ENCODE measurements around the gene CRIP2. TPM values are rescaled to one million over a fixed set of nuclear protein-coding genes. Genes with fewer than 3 reads are reported as not detected.

The CRIP2 gene
- total and polyA plus RNA-seq, 2 of the 4 experiments (the other 2 are of a cell fraction): 18.1 to 123 TPM

- no peak overlapping the region for H3K23ac ChIP-seq (ENCODE audit: low read depth, low read length)
- H3K4me1 ChIP-seq (ENCODE audit: control insufficient read depth, insufficient read depth, low read length): no peaks in the 10 kb centered on the region
- in situ Hi-C loops (cut with MboI; ENCODE audit: low sequenced_read_pairs): no loop called here
- H2BK15ac ChIP-seq (ENCODE audit: low read depth, low read length): no peak overlapping the region
- BruUV-seq (replicated peaks): no TSS peak
- no peak overlapping the region for H3K27ac ChIP-seq (ENCODE audit: insufficient read depth, low read length)
- no peak overlapping the region for H4K8ac ChIP-seq (ENCODE audit: low read depth in 2 of 2, low read length in 2 of 2)
- no peaks in the 10 kb centered on the region for H3K9me3 ChIP-seq (ENCODE audit: control insufficient read depth, insufficient read depth, low read length)
- no peak overlapping the region for H4K5ac ChIP-seq (ENCODE audit: low read depth, low read length)
- intact Hi-C loops (cut with micrococcal nuclease): no loop called here
- no peak overlapping the region for H4K91ac ChIP-seq (ENCODE audit: insufficient read depth, low read depth, low read length)
- H2AK9ac ChIP-seq (replicated peaks; ENCODE audit: low read depth, low read length, poor library complexity): no peak overlapping the region
- no peak overlapping the region for H3K4me2 ChIP-seq (ENCODE audit: low read depth, low read length)
- no peaks in the 10 kb centered on the region for H3K9me1 ChIP-seq (ENCODE audit: insufficient read depth, low read length)
- DNase-seq: no peak
- no peak overlapping the region for H2AK5ac ChIP-seq (ENCODE audit: low read depth, low read length)
- peaks cover 58% of the 10 kb centered on the region for H3K36me3 ChIP-seq (ENCODE audit: control insufficient read depth, insufficient read depth, low read length)
- ChIA-PET CTCF (no interaction called here), POLR2A (ENCODE audit: unreplicated experiment) (no interaction called here)
- no peak overlapping the region for H3K14ac ChIP-seq (replicated peaks; ENCODE audit: low read depth, low read length)
- H4K20me1 ChIP-seq (ENCODE audit: insufficient read depth, low read length): peaks cover 1% of the 10 kb centered on the region; the same call in 1 of the 2 replicates
- H2BK20ac ChIP-seq (ENCODE audit: low read depth, low read length): no peak overlapping the region
- ATAC-seq (ENCODE audit: low read depth): no peak
- no peak overlapping the region for H3K18ac ChIP-seq (ENCODE audit: low read depth, low read length)
- no peak overlapping the region for H3K56ac ChIP-seq (ENCODE audit: extremely low read depth, insufficient read depth, low read length)
- WGBS, 2 experiments (ENCODE audit: extremely low coverage in 2 of 2, insufficient read length in 1 of 2): 92% methylated on average over 5 of the region's 14 CpGs; no CpG with 5 or more reads in 1 of the 2 experiments
- no peak overlapping the region for H2BK120ac ChIP-seq (ENCODE audit: low read depth, low read length)
- TF ChIP-seq MAZ (IDR thresholded peaks at IDR 0.05; ENCODE audit: borderline replicate concordance, low read depth, low read length) (no peak), RAD21 (IDR thresholded peaks at IDR 0.05; ENCODE audit: low read length) (no peak), RCOR1 (IDR thresholded peaks at IDR 0.05; ENCODE audit: insufficient replicate concordance, low read length) (no peak), MXI1 (IDR thresholded peaks at IDR 0.05; ENCODE audit: borderline replicate concordance, low read depth, low read length) (no peak), POLR2A (IDR thresholded peaks at IDR 0.05; ENCODE audit: low read depth, low read length) (no peak), CEBPB (IDR thresholded peaks at IDR 0.05; ENCODE audit: low read depth, low read length) (no peak)
- no peaks in the 10 kb centered on the region for H3K27me3 ChIP-seq (ENCODE audit: control insufficient read depth, insufficient read depth, low read length)
- no peak overlapping the region for H3K4ac ChIP-seq (ENCODE audit: low read depth, low read length)
- no peak overlapping the region for H3K9ac ChIP-seq (ENCODE audit: low read depth, low read length)
- no peak overlapping the region for H2BK5ac ChIP-seq (ENCODE audit: low read depth, low read length, poor library complexity, severe bottlenecking)
- H2AFZ ChIP-seq (replicated peaks; ENCODE audit: low read length, poor library complexity): no peak overlapping the region
- dilution Hi-C loops (cut with HindIII; ENCODE audit: low sequenced_read_pairs, unreplicated experiment): no loop called here
- H3K79me1 ChIP-seq (ENCODE audit: low read depth in 1 of 2, low read length in 2 of 2): peaks cover 5 to 14% of the 10 kb centered on the region in 2 experiments; a peak in 2 of 4 replicates
- H3K4me3 ChIP-seq (ENCODE audit: insufficient read depth, low read depth, low read length): no peak overlapping the region
These were observed 20.8 kb upstream of the CRIP2 start for GRCh38 chr14:105453847-105454246.
